Measurements from ENCODE around the gene GAB1. TPM values are rescaled to one million over a fixed set of nuclear protein-coding genes. Genes with fewer than 3 reads are reported as not detected.
A peak's percentile ranks its signal among the peaks of the same experiment; 100 is the strongest.

GAB1 gene
- total and polyA plus RNA-seq, 2 donors (not counting 1 experiment from before 2014, with no cell fraction given): 4.7 to 10.8 TPM

- Mint-ChIP-seq H3K27me3 (peaks cover 8% of the 10 kb centered on the region), H3K4me1 (peaks cover 50% of the 10 kb centered on the region), H3K27ac (peak overlapping the region; percentile 100), H3K9me3 (ENCODE audit: insufficient read depth) (no peaks in the 10 kb centered on the region), H3K4me3 (peak overlapping the region; percentile 100)
- Histone ChIP-seq H3K9me3 (ENCODE audit: control extremely low read depth in 1 of 3, control insufficient read depth in 2 of 3, insufficient read depth in 1 of 3, low read length in 2 of 3) (no peaks in the 10 kb centered on the region), H3K4me2 (replicated peaks; ENCODE audit: low read depth, low read length, poor library complexity, severe bottlenecking) (peak overlapping the region; percentile 76), H3K27me3 (replicated peaks in 1 of 4; ENCODE audit: control extremely low read depth in 1 of 4, control insufficient read depth in 3 of 4, insufficient read depth in 4 of 4, low read length in 3 of 4) (no peaks in the 10 kb centered on the region), H3K27ac (ENCODE audit: low read length in 2 of 2) (no peak overlapping the region), H2AFZ (ENCODE audit: insufficient read depth, low read depth, low read length, poor library complexity, severe bottlenecking) (no peak overlapping the region), H3K79me2 (ENCODE audit: control insufficient read depth, insufficient read depth, low read length) (peaks cover 62% of the 10 kb centered on the region), H3K4me1 (ENCODE audit: control insufficient read depth in 2 of 2, insufficient read depth in 2 of 2, low read length in 2 of 2) (peaks cover 28 to 29% of the 10 kb centered on the region in 2 donors), H3K9ac (ENCODE audit: low read length) (peak overlapping the region; percentile 81), H3K36me3 (replicated peaks in 1 of 2; ENCODE audit: control extremely low read depth in 1 of 2, control insufficient read depth in 1 of 2, extremely low read depth in 1 of 2, insufficient read depth in 2 of 2, low read length in 1 of 2) (peaks cover 3 to 19% of the 10 kb centered on the region in 2 experiments), H3K4me3 (ENCODE audit: control extremely low read depth in 1 of 5, extremely low read depth in 1 of 5, insufficient read depth in 1 of 5, low read depth in 2 of 5, low read length in 4 of 5) (peak overlapping the region; percentile 48 to 95 (median 82)), H4K20me1 (ENCODE audit: control insufficient read depth, insufficient read depth, low read length, poor library complexity, severe bottlenecking) (peaks cover 49% of the 10 kb centered on the region)
- TF ChIP-seq EZH2 (IDR thresholded peaks at IDR 0.05; ENCODE audit: borderline replicate concordance, insufficient read depth, low read depth, low read length, poor library complexity, severe bottlenecking): no peak
- TF ChIP-seq, protein P1, sequence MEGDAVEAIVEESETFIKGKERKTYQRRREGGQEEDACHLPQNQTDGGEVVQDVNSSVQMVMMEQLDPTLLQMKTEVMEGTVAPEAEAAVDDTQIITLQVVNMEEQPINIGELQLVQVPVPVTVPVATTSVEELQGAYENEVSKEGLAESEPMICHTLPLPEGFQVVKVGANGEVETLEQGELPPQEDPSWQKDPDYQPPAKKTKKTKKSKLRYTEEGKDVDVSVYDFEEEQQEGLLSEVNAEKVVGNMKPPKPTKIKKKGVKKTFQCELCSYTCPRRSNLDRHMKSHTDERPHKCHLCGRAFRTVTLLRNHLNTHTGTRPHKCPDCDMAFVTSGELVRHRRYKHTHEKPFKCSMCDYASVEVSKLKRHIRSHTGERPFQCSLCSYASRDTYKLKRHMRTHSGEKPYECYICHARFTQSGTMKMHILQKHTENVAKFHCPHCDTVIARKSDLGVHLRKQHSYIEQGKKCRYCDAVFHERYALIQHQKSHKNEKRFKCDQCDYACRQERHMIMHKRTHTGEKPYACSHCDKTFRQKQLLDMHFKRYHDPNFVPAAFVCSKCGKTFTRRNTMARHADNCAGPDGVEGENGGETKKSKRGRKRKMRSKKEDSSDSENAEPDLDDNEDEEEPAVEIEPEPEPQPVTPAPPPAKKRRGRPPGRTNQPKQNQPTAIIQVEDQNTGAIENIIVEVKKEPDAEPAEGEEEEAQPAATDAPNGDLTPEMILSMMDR (IDR thresholded peaks at IDR 0.05): no peak
- DNase-seq (no peak), ATAC-seq (ENCODE audit: low read depth) (no peak)
- 51% methylated on average over 2 of the region's 5 CpGs for WGBS (ENCODE audit: insufficient coverage)
- ChIA-PET CTCF (interaction anchor here (2.6 kb wide), 1 partner anchor 44 kb away, joined by 10 read pairs; no protein-coding TSS in a partner anchor), POLR2A (interaction anchor here (0.6 kb wide), 1 partner anchor 1584 kb away, joined by 3 read pairs; no protein-coding TSS in a partner anchor)
- intact Hi-C loops (cut with micrococcal nuclease): loop anchor here (5.0 kb wide), 1 partner anchor 1582 kb away; the partner anchor contains the start of genes ABCE1 and ANAPC10
Observed at GRCh38 chr4:143514901-143515300, 178.2 kb downstream of the GAB1 start.

DNA sequence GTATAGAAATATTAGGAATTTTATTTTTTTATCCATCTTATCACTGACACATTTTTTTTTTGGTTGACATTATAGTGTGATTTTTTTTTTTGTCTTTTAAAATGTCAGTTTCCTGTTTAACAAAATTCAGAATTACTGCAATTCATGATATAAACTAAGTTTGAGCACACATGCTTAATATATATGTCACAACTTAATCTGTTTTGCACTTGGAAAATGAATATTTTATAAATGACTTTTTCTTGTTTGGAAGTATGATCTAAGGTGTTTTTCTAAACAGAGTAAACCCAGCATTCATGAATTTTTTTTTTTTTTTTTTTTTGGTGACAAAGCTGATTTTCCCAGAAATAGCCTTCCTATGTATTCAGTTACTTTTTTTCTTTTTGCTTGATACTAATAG is 179.2 kb downstream of the GAB1 start:
- CTCF ChIA-PET: no interaction called here
- Mint-ChIP-seq H3K27ac (no peak overlapping the region), H3K9me3 (ENCODE audit: insufficient read depth) (no peaks in the 10 kb centered on the region), H3K4me1 (peaks cover 51% of the 10 kb centered on the region), H3K27me3 (peaks cover 4% of the 10 kb centered on the region), H3K4me3 (peak overlapping the region; percentile 75)
- H3K79me2 ChIP-seq (ENCODE audit: control insufficient read depth, insufficient read depth, low read length): peaks cover 71% of the 10 kb centered on the region
- TF ChIP-seq EZH2 (IDR thresholded peaks at IDR 0.05; ENCODE audit: borderline replicate concordance, insufficient read depth, low read depth, low read length, poor library complexity, severe bottlenecking): no peak
- TF ChIP-seq, protein P1 (IDR thresholded peaks at IDR 0.05): no peak
- H3K36me3 ChIP-seq (replicated peaks in 1 of 2; ENCODE audit: control extremely low read depth in 1 of 2, control insufficient read depth in 1 of 2, extremely low read depth in 1 of 2, insufficient read depth in 2 of 2, low read length in 1 of 2): peaks cover 6 to 29% of the 10 kb centered on the region in 2 experiments
- H3K27me3 ChIP-seq (replicated peaks in 1 of 4; ENCODE audit: control extremely low read depth in 1 of 4, control insufficient read depth in 3 of 4, insufficient read depth in 4 of 4, low read length in 3 of 4): no peaks in the 10 kb centered on the region
- H3K9ac ChIP-seq (ENCODE audit: low read length): no peak overlapping the region
- intact Hi-C loops (cut with micrococcal nuclease): no loop called here
- H3K9me3 ChIP-seq (ENCODE audit: control extremely low read depth in 1 of 3, control insufficient read depth in 2 of 3, insufficient read depth in 1 of 3, low read length in 2 of 3): no peaks in the 10 kb centered on the region
- peaks cover 59% of the 10 kb centered on the region for H4K20me1 ChIP-seq (ENCODE audit: control insufficient read depth, insufficient read depth, low read length, poor library complexity, severe bottlenecking)
- H3K27ac ChIP-seq (ENCODE audit: low read length in 2 of 2): peak overlapping the region in 1 of 2 donors; percentile 21
- H3K4me1 ChIP-seq (ENCODE audit: control insufficient read depth in 2 of 2, insufficient read depth in 2 of 2, low read length in 2 of 2): peaks cover 28 to 29% of the 10 kb centered on the region in 2 donors
- H2AFZ ChIP-seq (ENCODE audit: insufficient read depth, low read depth, low read length, poor library complexity, severe bottlenecking): no peak overlapping the region
- peak overlapping the region in 1 of 5 experiments; percentile 81 for H3K4me3 ChIP-seq (ENCODE audit: control extremely low read depth in 1 of 5, extremely low read depth in 1 of 5, insufficient read depth in 1 of 5, low read depth in 2 of 5, low read length in 4 of 5)
- peak overlapping the region; percentile 76 for H3K4me2 ChIP-seq (replicated peaks; ENCODE audit: low read depth, low read length, poor library complexity, severe bottlenecking)
- POLR2A ChIA-PET: no interaction called here
- DNase-seq (no peak), ATAC-seq (ENCODE audit: low read depth) (no peak)
